Neural cell (in vitro differentiated cells): ENCODE measurements around the gene SLC9A1. TPM values are rescaled to one million over a fixed set of nuclear protein-coding genes. Genes with fewer than 3 reads are reported as not detected.

Source experiments
- H2AFZ ChIP-seq: fragments of 200-600, 300-800 bp; sonication (generic), shearing (Covaris generic); 2 replicates; pipeline ENCODE4 v1.6.0; 2014; ENCODE audit warnings: low read depth, mild to moderate bottlenecking, antibody characterized with exemption, low read length, moderate library complexity
- H3F3A ChIP-seq: fragments of 200-600 bp; shearing (Covaris generic); 2 replicates; pipeline ENCODE4 v1.6.1; 2016; ENCODE audit warnings: mild to moderate bottlenecking, moderate library complexity, mixed read lengths, antibody characterized with exemption, low read length; ENCODE audit not compliant: insufficient read depth, poor library complexity, severe bottlenecking
- H3K27ac ChIP-seq: fragments of 200-600, 300-800 bp; sonication (generic), shearing (Covaris generic); 2 replicates; pipeline ENCODE4 v1.5.1; 2014; ENCODE audit warnings: mild to moderate bottlenecking, low read length, moderate library complexity
- H3K27me3 ChIP-seq: fragments of 300-800, 200-600 bp; sonication (generic), shearing (Covaris generic); 2 replicates; pipeline ENCODE4 v1.6.0; 2014; ENCODE audit warnings: mild to moderate bottlenecking, low read depth, low read length, moderate library complexity; ENCODE audit not compliant: insufficient read depth
- H3K36me3 ChIP-seq: fragments of 300-800, 200-600 bp; sonication (generic), shearing (Covaris generic); 2 replicates; pipeline ENCODE4 v1.5.1; 2014; ENCODE audit warnings: mild to moderate bottlenecking, antibody characterized with exemption, low read length, moderate library complexity; ENCODE audit not compliant: insufficient read depth
- H3K4me2 ChIP-seq: fragments of 300-800, 200-600 bp; sonication (generic), shearing (Covaris generic); 2 replicates; pipeline ENCODE4 v1.6.0; 2014; ENCODE audit warnings: mild to moderate bottlenecking, low read length
- H3K4me3 ChIP-seq: fragments of 300-800, 200-600 bp; sonication (generic), shearing (Covaris generic); 2 replicates; pipeline ENCODE4 v1.5.1; 2014; ENCODE audit warnings: mild to moderate bottlenecking, low read length, moderate library complexity
- H3K79me2 ChIP-seq: fragments of 200-600 bp; shearing (Covaris generic); replicated peaks from 2 replicates; pipeline ENCODE4 v1.6.0; 2014; ENCODE audit warnings: mild to moderate bottlenecking, low read length, moderate library complexity; ENCODE audit not compliant: insufficient read depth
- H3K9ac ChIP-seq: fragments of 300-800, 200-600 bp; sonication (generic), shearing (Covaris generic); 2 replicates; pipeline ENCODE4 v1.6.1; 2016; ENCODE audit warnings: mild to moderate bottlenecking, low read length, mixed read lengths
- H3K9me2 ChIP-seq: fragments of 200-600 bp; shearing (Covaris generic); 2 replicates; pipeline ENCODE4 v1.6.1; 2016; ENCODE audit warnings: mild to moderate bottlenecking, low read length, mixed read lengths; ENCODE audit not compliant: insufficient read depth
- H3K9me3 ChIP-seq: fragments of 200-600, 300-800 bp; sonication (generic), shearing (Covaris generic); 2 replicates; pipeline ENCODE4 v1.6.1; 2016; ENCODE audit warnings: mild to moderate bottlenecking, mixed run types, low read length, moderate library complexity, mixed read lengths
- H4K20me1 ChIP-seq: fragments of 200-600 bp; shearing (Covaris generic); 2 replicates; pipeline ENCODE4 v1.6.1; 2016; ENCODE audit warnings: mild to moderate bottlenecking, mixed run types; ENCODE audit not compliant: insufficient read depth
- CTCF ChIP-seq: fragments of 450-650 bp; IDR thresholded peaks from 2 replicates; pipeline ENCODE4 v1.5.1; 2014; ENCODE audit warnings: antibody characterized with exemption, mild to moderate bottlenecking, moderate library complexity; ENCODE audit not compliant: poor library complexity, severe bottlenecking
- EP300 ChIP-seq: fragments of 450-650 bp; conservative IDR thresholded peaks from 2 replicates; pipeline ENCODE4 v1.6.1; 2014; ENCODE audit warnings: antibody characterized with exemption, mild to moderate bottlenecking, moderate library complexity; ENCODE audit not compliant: poor library complexity, severe bottlenecking
- EZH2 ChIP-seq: fragments of 200-600, 300-800 bp; shearing (Covaris generic), sonication (generic); IDR thresholded peaks from 2 replicates; pipeline ENCODE4 v1.6.1; 2014; ENCODE audit warnings: antibody characterized with exemption, low read length, borderline replicate concordance, mild to moderate bottlenecking; ENCODE audit not compliant: insufficient read depth, poor library complexity, severe bottlenecking
- MXI1 ChIP-seq: fragments of 450-650 bp; conservative IDR thresholded peaks from 2 replicates; pipeline ENCODE4 v1.6.1; 2014; ENCODE audit warnings: antibody characterized with exemption, mild to moderate bottlenecking; ENCODE audit not compliant: poor library complexity, severe bottlenecking
- POLR2AphosphoS5 ChIP-seq: IDR thresholded peaks from 2 replicates; pipeline ENCODE4 v1.6.1; 2012
- RAD21 ChIP-seq: fragments of 450-650 bp; conservative IDR thresholded peaks from 2 replicates; pipeline ENCODE4 v1.6.1; 2014; ENCODE audit warnings: antibody characterized with exemption, mild to moderate bottlenecking, moderate library complexity
- REST ChIP-seq: IDR thresholded peaks from 2 replicates; pipeline ENCODE4 v1.6.1; 2012; ENCODE audit warnings: borderline replicate concordance
- SMC3 ChIP-seq: fragments of 450-650 bp; conservative IDR thresholded peaks from 2 replicates; pipeline ENCODE4 v1.6.1; 2014; ENCODE audit warnings: antibody characterized with exemption, mild to moderate bottlenecking, moderate library complexity; ENCODE audit not compliant: poor library complexity
- TAF1 ChIP-seq: IDR thresholded peaks from 2 replicates; pipeline ENCODE4 v1.6.1; 2012; ENCODE audit warnings: low read depth
- polyA plus RNA-seq: library from polyadenylated mRNA; depleted of rRNA; stranded (reverse); fragments of >200 nt; gene quantifications from 2 replicates; pipeline ENCODE4 v1.2.3, GENCODE V29; 2014

Gene SLC9A1
- polyA plus RNA-seq, 1 donor from 2014 or later: 1.5 TPM

- TF ChIP-seq TAF1: no peak
- no peak for TF ChIP-seq CTCF
- TF ChIP-seq RAD21: no peak
- no peak for TF ChIP-seq MXI1
- TF ChIP-seq SMC3: no peak
- TF ChIP-seq REST: no peak
- TF ChIP-seq EZH2: no peak
- TF ChIP-seq EP300: no peak
- no peak for TF ChIP-seq POLR2AphosphoS5
- Histone ChIP-seq H3K9me3 (no peaks in the 10 kb centered on the region), H3K4me2 (no peak overlapping the region), H3K36me3 (no peaks in the 10 kb centered on the region), H3K79me2 (no peaks in the 10 kb centered on the region), H3K27ac (no peak overlapping the region), H3F3A (no peaks in the 10 kb centered on the region), H4K20me1 (no peaks in the 10 kb centered on the region), H3K9me2 (no peaks in the 10 kb centered on the region), H3K9ac (no peak overlapping the region), H3K27me3 (no peaks in the 10 kb centered on the region), H2AFZ (no peak overlapping the region), H3K4me3 (no peak overlapping the region)
Measured at GRCh38 chr1:27133158-27133557, 21.8 kb downstream of the SLC9A1 start.

- Histone ChIP-seq H3K27ac (no peak overlapping the region), H3K4me3 (no peak overlapping the region), H3K9me2 (no peaks in the 10 kb centered on the region), H4K20me1 (no peaks in the 10 kb centered on the region), H3K36me3 (no peaks in the 10 kb centered on the region), H3K9me3 (no peaks in the 10 kb centered on the region), H3K4me2 (no peak overlapping the region), H3K9ac (no peak overlapping the region), H3F3A (no peaks in the 10 kb centered on the region), H2AFZ (no peak overlapping the region), H3K27me3 (no peaks in the 10 kb centered on the region), H3K79me2 (no peaks in the 10 kb centered on the region)
- TF ChIP-seq RAD21 (no peak), TAF1 (no peak), POLR2AphosphoS5 (no peak), REST (no peak), MXI1 (no peak), EZH2 (no peak), EP300 (no peak), CTCF (no peak), SMC3 (no peak)
Measured at GRCh38 chr1:27132624-27133023, 22.3 kb downstream of the SLC9A1 start.
